HG02970 (cell line): ENCODE results near the gene TLE3.

Experiments
- ATAC-seq: cut with Tn5 transposase; IDR thresholded peaks from one replicate; pipeline ENCODE4 v1.9.1; 2021; ENCODE audit warnings: mild to moderate bottlenecking, moderate library complexity, moderate number of reproducible peaks; ENCODE audit not compliant: unreplicated experiment, low FRiP score

Gene TLE3

DNA sequence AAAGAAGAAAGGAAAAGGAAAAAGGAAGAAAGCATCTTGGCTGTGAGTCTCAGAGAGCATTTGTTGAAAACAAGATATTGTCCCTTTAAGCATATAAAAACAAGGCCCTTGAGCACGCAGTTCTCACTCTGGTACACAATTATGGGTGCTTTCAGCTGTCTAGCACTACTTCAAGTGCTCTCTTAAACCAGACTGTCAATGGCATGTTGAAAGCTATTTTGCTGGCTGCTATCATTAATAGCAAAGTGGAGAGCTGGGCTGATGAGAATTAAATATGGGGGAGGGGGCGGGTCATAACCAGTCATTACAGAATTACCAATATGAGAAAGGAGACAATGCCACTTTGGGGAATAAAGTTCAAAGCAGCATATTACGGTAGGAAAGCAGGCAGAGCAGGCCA lies 9.3 kb downstream of the TLE3 start:
- ATAC-seq = no peak

DNA sequence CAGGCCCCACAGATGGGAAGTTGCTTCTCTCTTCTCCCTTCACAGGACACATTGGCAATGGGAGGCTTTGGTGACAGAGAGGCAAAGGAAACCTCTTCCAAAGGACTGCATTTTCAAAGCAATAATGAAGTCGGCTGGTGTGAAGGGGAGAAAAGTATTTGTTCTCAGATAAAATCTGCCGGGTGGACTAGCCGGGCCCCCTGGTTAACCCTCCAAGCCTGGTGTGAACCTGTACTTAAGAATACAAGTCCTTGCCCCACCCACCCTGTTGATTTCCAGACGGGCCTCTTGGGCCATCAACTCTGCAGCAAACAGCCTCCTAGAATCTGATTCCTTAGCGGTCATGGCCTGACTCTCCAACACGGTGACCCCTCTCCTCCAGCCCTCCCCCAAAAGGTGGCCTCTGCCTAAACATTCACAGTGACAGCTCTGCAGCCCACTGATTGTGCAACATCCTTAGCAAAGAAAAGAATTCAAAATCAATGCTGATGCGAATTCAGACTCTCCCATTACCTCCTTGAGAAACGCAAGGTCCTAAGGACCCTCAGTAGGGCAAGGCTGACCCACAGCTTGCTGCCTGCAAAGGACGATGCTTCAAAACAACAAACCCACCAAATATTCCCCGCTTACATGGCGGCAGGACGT lies 9.9 kb downstream of the TLE3 start:
- no peak for ATAC-seq

DNA sequence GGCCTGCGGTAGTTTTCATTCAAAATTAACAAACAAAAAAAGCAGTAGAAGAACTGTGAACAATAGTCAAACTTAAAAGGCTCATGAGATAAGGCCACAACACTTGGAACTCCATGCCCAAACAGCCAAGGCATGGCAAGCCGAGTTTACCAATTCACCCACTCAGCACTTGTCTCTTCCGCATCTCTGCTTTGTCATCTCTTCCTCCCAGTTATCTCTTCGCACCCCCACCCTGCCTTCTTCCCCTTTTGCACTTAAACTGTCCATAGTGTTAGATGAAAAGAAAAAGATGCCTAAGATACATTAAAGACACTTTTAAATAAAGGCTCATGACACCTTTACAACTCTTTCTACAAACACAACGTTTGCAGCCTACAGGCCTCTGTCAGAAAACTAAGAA lies 11.1 kb downstream of the TLE3 start:
- ATAC-seq = no peak

GRCh38 chr15:70084461-70084860 lies 13.3 kb downstream of the TLE3 start:
- ATAC-seq = no peak

DNA sequence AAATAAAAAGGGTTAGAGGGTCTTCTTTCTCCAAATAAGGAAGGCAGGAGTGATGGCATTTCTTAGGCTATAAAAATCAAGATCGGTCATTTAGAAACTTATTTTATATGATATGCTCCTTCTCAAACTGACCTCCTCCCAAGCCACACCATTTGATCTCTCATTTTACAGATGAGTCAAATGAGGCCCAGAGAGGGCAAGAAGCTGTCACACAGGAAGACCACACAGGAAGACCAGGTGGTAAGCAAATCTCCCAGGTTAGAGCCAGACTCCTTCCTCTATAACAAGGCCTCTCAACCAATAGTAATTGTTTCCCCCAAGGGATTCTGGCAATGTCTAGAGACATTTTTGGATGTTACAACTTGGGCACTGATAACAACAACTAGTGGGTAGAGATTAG lies 13.8 kb downstream of the TLE3 start:
- ATAC-seq = no peak

- ATAC-seq = no peak
Observed at GRCh38 chr15:70083418-70083817, 14.3 kb downstream of the TLE3 start.

GRCh38 chr15:70082281-70082900 lies 15.3 kb downstream of the TLE3 start:
- ATAC-seq = no peak

- no peak for ATAC-seq
Observed at GRCh38 chr15:70081612-70082011, 16.1 kb downstream of the TLE3 start.

DNA sequence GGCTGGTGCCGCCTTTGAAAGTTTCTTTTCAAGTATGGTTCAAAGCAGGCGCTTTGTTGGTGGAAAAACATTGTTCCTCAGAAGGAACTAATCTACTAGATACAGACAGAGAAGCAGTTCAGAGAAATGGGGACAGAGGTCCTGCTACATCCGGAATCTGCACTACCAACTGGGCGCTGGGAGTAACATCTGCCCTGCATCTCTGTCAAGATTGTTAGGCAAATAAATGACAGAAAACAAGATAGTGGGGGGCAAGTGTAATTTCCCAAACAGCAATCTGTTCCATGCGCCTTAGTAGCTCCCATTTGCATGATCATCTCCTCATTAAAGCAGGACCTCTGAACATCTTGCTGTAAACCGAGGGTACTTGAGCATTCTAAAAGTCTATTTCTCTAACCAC lies 17.4 kb downstream of the TLE3 start:
- no peak for ATAC-seq

- no peak for ATAC-seq
Observed at GRCh38 chr15:70079888-70080287, 17.8 kb downstream of the TLE3 start.

DNA sequence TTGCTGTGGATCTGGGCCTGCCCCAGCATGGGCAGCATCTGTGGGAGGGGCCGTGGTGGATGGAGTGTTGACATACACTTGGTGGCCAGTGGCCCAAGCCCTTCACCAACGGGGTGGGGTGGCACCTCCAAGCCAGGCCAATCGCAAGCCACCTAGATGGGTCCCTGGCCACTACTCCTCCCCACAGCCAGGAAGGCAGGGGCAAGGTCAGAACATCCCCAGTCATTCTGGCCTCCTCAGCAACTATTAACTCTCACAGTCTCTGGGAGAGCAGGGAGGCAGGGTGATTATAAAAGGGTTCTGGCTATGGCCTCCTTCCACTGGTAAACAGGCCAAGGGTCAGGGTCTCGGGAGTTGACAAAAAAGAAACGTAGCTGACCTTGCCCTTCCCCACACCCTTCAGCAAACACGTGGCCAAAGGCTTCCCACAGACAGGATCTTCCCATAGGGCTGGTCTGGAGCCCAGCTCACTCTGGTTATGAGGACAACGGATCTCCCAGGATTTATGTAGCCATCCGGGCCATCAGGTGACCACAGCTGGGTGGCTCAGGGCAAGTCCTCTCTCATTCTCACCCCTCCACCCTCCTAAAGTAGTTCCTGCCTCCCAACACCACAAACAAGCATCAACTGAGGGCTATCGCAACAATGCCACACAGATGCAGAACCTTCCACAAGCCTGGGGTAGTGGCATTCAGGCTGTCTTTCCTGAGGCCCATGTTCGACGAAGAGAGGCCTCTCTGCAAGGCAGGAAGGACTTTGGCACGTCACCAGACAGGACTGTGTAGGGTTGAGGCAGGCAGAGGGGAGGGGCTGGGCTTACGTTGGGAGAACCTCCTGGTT lies 18.9 kb downstream of the TLE3 start:
- ATAC-seq = no peak

GRCh38 chr15:70077188-70078147 lies 20.2 kb downstream of the TLE3 start:
- no peak for ATAC-seq

GRCh38 chr15:70074380-70074779 lies 23.3 kb downstream of the TLE3 start:
- ATAC-seq = no peak

GRCh38 chr15:70072479-70072878 lies 25.2 kb downstream of the TLE3 start:
- no peak for ATAC-seq

- no peak for ATAC-seq
Observed at GRCh38 chr15:70071799-70072198, 25.9 kb downstream of the TLE3 start.

- no peak for ATAC-seq
Observed at GRCh38 chr15:70069716-70070115, 28.0 kb downstream of the TLE3 start.

DNA sequence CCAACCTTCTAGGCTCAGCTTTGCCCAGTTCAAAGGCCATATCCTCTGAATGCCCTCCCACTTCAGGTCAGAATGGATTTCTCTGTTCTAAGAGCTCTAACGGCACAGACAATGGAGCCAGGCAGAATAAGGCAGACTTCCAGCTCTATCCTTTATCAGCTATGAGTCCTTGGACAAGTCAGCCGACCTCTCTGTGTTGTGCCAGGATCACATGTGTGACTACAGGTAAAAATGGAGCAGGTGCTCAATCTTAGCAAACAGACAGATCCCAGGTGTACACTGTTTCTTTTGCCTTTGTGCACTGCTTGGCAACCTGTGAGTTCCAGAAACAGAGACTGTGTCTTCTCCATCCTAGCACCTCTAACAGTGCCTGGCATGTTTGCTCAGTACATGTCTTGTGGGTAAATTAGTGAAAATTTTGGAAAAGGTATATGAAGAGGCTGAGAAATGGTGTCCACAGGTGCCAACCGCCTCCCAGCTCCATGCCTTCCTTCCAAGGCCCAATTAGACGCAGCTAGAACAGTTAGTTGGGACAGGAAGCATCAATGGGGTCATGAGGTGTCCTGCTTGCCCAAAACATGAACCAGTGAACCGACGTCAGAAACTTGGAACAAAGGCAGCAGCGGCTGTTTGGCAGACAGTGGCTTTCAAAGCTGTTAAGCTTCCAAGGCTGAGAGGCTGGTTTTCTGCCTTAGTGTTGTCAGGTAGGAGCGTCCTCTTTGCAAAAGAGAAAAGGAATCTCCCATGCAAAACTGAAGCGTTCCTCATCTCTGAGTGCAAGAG lies 28.7 kb downstream of the TLE3 start:
- no peak for ATAC-seq

DNA sequence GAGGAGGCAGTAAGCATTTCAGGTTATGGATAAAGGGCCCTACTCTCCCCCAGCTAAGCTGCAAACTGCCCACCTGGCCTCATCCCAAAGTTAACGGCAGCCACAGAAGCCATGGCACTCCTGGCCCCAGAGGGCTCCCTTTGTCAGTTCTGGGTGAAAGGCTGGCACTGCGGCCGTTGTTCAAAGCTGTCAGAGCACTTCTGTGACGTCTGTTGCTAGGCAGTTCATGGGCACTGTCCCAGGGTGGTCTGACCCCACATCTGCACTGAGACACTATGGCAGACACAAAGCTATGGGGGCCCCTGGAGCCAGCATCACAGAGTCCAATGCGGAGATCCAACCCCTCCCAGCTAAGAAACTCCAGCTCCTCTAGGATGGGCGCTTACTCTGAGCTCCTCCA lies 30.0 kb downstream of the TLE3 start:
- no peak for ATAC-seq

GRCh38 chr15:70067011-70067410 lies 30.7 kb downstream of the TLE3 start:
- no peak for ATAC-seq

GRCh38 chr15:70066447-70066846 lies 31.3 kb downstream of the TLE3 start:
- no peak for ATAC-seq
